ENCODE measurements around the gene KRTAP6-3.

Gene KRTAP6-3

GRCh38 chr21:30592140-30592539, at the start of gene KRTAP6-3:
Gene KRTAP6-3, plus strand, starts transcription at chr21:30592440. Its CDS starts 6 bp downstream, at chr21:30592446.
- DNase-seq (ENCODE audit: low spot score): no peak

GRCh38 chr21:30552782-30553181, 39.5 kb upstream of the KRTAP6-3 start:
- no peak for DNase-seq (ENCODE audit: low spot score)

GRCh38 chr21:30555095-30555494, 37.1 kb upstream of the KRTAP6-3 start:
- DNase-seq (ENCODE audit: low spot score): no peak

GRCh38 chr21:30561264-30561895, 30.9 kb upstream of the KRTAP6-3 start, which contains the start of gene KRTAP19-7:
Gene KRTAP19-7, minus strand, starts transcription at chr21:30561314. Its CDS starts 25 bp downstream, at chr21:30561289.
- no peak for DNase-seq (ENCODE audit: low spot score)

DNA sequence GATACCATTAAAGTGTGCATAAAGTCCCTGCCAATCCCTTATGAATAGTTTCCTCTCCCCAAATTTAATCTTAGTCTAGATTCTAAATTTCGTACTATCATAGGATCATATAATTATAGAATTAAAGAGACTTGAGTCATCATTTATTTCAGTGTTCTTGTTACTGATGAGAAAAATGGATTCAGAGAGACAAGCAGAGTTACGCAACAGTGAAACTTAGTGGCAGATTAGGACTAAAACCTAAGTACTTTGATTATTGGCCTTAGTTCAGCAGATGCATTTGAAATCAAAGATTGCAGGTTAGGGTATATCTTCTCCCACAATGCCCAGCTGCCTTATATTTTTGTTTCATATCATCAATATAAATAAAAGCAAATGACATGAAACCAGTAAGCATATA, 30.3 kb upstream of the KRTAP6-3 start:
- no peak for DNase-seq (ENCODE audit: low spot score)

GRCh38 chr21:30563072-30563471, 29.2 kb upstream of the KRTAP6-3 start:
- DNase-seq (ENCODE audit: low spot score): no peak

- DNase-seq (ENCODE audit: low spot score): no peak
Measured at GRCh38 chr21:30563630-30564029, 28.6 kb upstream of the KRTAP6-3 start.

- no peak for DNase-seq (ENCODE audit: low spot score)
Measured at GRCh38 chr21:30567617-30568016, 24.6 kb upstream of the KRTAP6-3 start.

DNA sequence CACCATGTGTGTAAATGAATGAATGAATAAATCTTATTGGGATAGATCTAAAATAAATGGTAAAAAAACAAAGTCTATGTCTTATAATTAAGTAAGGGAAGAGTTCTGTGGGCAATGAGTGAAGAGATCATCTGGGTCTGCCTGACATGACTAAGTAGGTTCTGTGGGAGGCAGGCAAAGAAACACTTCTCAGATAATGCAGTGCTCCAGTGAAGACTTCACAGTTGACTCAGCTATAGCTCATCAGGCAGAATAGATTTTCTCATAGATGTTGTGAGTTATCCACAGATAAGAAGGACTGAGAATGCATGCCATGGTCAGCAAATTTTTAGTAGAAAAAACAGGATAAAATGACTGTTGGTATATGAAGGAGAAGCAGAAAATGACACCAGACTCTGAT, 14.5 kb upstream of the KRTAP6-3 start:
- no peak for DNase-seq (ENCODE audit: low spot score)

DNA sequence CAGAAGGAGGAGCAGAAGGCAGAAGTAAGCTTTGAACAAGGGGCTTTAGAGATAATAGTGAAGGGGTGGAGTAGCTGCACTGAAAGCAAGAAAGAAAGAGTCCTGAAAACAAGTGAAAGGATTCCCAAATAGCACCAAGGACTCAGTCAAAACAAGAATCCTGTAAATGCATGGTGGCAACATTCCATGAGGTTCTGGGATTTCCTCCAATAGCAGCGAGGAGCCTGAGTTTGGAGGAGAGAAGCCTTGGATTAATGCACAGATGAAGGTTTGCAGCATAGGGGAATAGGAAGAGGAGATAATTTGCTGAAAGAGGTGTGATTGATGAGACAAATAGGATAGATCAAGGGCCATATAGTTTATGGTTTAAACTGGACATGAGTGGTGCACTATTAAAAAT, 12.9 kb upstream of the KRTAP6-3 start:
- no peak for DNase-seq (ENCODE audit: low spot score)

GRCh38 chr21:30580132-30580531, 12.1 kb upstream of the KRTAP6-3 start:
- no peak for DNase-seq (ENCODE audit: low spot score)

DNA sequence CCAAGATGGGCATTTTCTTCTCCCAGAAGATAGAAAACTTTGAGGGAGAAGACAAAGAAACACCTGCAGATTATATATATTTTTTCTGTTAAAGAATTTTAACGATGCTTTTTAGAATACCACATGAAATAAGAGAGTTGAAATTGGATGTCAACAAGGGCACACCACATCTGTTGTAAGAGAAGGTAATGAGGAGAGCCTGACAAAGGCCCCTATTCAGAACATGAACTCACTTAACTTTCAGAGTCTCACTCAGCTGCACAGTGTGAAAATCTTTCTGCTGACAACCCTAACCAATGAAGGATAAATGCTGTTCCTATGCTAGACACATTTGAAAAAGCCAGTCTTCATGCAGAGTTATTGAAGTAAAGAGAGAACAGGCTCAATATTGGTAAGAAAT, 9.4 kb upstream of the KRTAP6-3 start:
- DNase-seq (ENCODE audit: low spot score): no peak

GRCh38 chr21:30590297-30590696, 1.9 kb upstream of the KRTAP6-3 start, which contains the start of gene KRTAP22-2:
Gene KRTAP22-2, minus strand, starts transcription at chr21:30590397.
- DNase-seq (ENCODE audit: low spot score): no peak

- no peak for DNase-seq (ENCODE audit: low spot score)
Measured at GRCh38 chr21:30598802-30599201, 6.6 kb downstream of the KRTAP6-3 start, which contains the start of gene KRTAP6-2. Gene KRTAP6-2, minus strand, starts transcription at chr21:30598902. Its CDS starts 28 bp downstream, at chr21:30598874.

DNA sequence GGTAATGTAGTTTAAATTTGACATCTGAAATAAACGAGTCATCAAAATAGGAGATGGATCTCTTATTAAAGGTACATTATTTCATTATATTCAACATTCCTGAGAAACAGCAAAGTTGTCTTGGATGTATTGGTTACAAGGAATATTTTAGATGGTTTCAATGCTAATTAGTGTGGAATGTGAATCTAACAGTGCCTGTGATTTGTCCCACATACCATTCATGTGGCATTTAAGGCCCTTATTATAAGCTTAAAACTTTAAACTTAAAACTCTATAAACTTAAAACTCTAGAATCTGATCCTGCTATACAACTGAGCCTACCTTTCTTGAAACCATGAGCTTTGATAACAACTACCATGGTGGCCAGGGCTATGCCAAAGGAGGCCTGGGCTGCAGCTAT, 8.5 kb downstream of the KRTAP6-3 start, which contains the start of gene KRTAP22-1:
Gene KRTAP22-1 (plus strand): TSS at position 301 of the 400 bp plus-strand sequence.
- DNase-seq (ENCODE audit: low spot score): no peak

- DNase-seq (ENCODE audit: low spot score): no peak
Measured at GRCh38 chr21:30605968-30606367, 13.7 kb downstream of the KRTAP6-3 start.

DNA sequence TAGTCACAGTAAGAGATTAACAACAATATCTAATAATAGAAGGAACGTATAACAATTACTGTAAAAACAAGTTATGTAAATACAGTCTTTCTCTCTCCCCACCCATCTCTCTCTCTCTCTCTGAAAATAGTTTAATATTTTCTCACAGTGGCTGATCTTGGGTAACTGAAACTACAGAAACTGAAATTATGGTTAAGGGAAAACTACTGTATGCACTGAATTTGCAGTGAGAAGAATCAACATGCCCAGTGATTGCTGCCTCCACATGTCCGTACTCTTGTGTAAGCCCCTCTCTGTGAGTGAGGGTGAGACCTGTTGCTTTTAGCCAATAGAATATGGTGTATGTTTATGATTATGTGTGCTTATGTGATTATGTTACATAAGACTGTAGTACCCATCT, 19.9 kb downstream of the KRTAP6-3 start:
- DNase-seq (ENCODE audit: low spot score): no peak

DNA sequence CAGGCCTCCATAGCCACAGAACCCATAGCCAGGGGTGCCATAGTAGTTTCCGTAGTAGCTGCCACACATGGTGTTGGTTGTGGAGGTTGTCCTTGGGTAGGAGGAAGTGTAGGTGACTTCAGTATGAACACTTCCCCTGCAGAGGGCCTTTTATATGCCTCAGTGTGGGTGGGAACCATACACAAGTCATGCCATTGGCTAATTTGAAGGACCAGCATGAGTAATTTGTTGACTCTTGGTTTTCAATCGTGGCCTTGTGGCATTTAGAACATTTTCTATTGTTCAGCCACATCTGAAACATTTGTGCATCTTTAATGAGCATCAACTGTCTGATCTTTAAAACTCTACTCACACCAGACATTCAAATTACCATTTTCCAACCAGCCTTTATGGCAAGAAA, 21.6 kb downstream of the KRTAP6-3 start, which contains the start of gene KRTAP6-1:
Gene KRTAP6-1 (minus strand): TSS at position 95 of the 400 bp plus-strand sequence. CDS start 26 bp downstream, at position 69.
- no peak for DNase-seq (ENCODE audit: low spot score)

GRCh38 chr21:30615199-30615598, 23.0 kb downstream of the KRTAP6-3 start:
- no peak for DNase-seq (ENCODE audit: low spot score)

DNA sequence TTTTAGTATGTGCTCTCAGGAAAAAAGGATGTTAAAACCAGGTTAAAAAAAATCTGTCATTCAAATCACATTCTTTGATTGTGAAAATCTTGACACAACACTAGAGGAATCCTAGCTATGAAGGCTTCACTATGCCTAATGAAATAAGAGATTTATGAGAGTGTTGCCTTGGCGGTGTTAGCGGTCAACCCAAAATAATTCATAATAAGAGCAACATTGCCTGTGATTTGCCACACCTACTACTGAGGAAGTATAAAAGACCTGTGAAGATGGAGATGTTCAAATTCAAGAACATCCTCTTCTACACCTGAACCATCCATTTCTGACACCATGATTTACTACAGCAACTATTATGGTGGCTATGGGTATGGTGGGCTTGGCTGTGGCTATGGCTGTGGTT, 23.9 kb downstream of the KRTAP6-3 start, which contains the start of gene KRTAP20-1:
Gene KRTAP20-1 (plus strand): TSS at position 301 of the 400 bp plus-strand sequence. CDS start 30 bp downstream, at position 331.
- DNase-seq (ENCODE audit: low spot score): no peak

- DNase-seq (ENCODE audit: low spot score): no peak
Measured at GRCh38 chr21:30620080-30620479, 27.8 kb downstream of the KRTAP6-3 start.

DNA sequence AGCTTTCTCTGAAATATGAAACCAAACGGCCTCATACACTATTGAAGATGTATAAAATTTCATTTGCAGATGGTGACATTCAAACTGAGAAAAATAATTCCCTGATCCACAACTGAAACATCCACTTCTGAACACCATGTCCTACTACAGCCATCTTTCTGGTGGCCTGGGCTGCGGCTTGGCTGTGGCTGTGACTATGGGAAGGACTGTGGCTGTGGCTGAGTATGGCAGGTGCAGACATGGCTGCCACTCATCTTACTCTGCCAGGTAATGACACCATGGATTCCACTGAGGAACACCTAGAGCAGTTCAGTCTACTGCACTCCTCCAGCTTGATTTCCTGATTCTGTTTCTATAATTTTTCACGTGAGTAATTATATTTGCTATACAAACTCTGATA, 28.3 kb downstream of the KRTAP6-3 start, which contains the start of gene KRTAP20-4:
Gene KRTAP20-4 (plus strand): TSS at position 106 of the 400 bp plus-strand sequence.
- no peak for DNase-seq (ENCODE audit: low spot score)

GRCh38 chr21:30623362-30623761, 31.1 kb downstream of the KRTAP6-3 start:
- DNase-seq (ENCODE audit: low spot score): no peak

Measured in CD4-positive, alpha-beta T cell treated with Interleukin-2 at 100 ng/mL for 4 hours (primary cell).